ENCODE data around the gene TSPAN15.
A peak's percentile ranks its signal among the peaks of the same experiment; 100 is the strongest.

Gene TSPAN15

GRCh38 chr10:69451209-69451783 is at the start of gene TSPAN15:
TSPAN15 (plus strand) TSS chr10:69451465; CDS start chr10:69451595, 130 bp downstream.
- DNase-seq (ENCODE audit: low read depth in 2 of 3, low spot score in 2 of 3), result peak; percentile 37 to 53 (median 41)

DNA sequence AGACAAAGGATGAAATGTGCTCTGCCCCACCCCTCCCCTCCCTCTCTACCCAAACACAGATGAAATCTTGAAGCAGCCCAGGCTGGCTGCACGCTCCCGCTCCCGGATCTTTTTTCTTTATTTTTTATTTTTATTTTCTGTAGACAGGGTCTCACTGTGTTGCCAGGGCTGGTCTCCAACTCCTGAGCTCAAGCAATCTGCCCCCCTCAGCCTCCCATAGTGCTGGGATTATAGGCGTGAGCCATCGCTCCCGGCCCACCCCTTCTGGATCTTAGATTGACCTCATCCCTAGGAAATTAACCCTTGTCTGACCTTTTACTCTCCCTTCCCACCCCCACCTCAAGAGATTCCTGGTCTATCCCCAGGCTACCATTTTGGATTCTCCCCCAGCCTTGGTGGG is 48.9 kb upstream of the TSPAN15 start:
- DNase-seq (ENCODE audit: low read depth in 2 of 3, low spot score in 2 of 3), result no peak

DNA sequence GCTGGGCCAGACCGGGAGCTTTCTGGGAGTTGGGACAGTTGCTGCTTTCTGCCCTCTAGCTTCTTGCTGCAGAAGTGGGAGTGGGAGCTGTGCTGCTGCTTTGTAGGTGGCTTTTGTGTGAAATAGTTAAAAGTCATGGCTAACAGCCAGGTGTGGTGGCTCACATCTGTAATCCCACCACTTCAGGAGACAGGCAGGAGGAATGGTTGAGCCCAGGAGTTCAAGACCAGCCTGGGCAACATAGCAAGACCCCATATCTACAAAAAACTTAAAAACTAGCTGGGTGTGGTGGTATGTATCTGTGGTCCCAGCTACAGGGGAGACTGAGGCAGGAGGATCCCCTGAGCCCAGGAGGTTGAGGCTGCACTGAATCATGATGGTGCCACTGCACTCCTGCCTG is 48.2 kb upstream of the TSPAN15 start:
- DNase-seq (ENCODE audit: low read depth in 2 of 3, low spot score in 2 of 3), result no peak

- DNase-seq (ENCODE audit: low read depth in 2 of 3, low spot score in 2 of 3), result no peak
These were observed 47.7 kb upstream of the TSPAN15 start for GRCh38 chr10:69403519-69403918.

GRCh38 chr10:69404786-69405185 is 46.5 kb upstream of the TSPAN15 start:
- DNase-seq (ENCODE audit: low read depth in 2 of 3, low spot score in 2 of 3), result no peak

GRCh38 chr10:69405221-69405620 is 46.0 kb upstream of the TSPAN15 start:
- DNase-seq (ENCODE audit: low read depth in 2 of 3, low spot score in 2 of 3), result no peak

DNA sequence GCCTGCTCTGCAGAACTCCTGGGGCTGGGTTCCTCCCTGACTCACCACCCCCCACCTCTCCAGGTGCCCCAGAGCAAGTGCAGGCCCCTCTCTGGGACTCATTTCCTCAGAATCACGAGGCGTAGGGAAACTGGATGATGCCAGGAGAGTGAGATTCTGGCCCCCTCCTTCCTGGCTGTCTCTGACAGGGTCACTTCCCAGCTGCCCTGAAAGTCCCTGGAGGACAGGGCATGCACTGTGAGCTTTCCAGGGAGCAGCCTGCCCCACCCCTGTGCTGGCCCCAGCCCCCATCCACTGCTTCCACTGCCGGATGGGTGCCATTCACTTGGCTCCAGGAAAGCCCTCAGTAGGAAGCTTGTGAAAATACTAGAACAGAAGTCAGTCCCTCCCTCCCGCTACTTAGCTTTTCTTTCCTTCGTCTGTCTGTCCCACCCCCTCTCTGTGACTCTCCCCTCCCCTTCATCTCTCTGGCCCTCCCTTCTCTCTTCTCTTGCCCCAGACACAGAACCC is 44.9 kb upstream of the TSPAN15 start:
- no peak for DNase-seq (ENCODE audit: low read depth in 2 of 3, low spot score in 2 of 3)

- DNase-seq (ENCODE audit: low read depth in 2 of 3, low spot score in 2 of 3), result no peak
These were observed 44.3 kb upstream of the TSPAN15 start for GRCh38 chr10:69406816-69407580.

- DNase-seq (ENCODE audit: low read depth in 2 of 3, low spot score in 2 of 3), result no peak
These were observed 43.5 kb upstream of the TSPAN15 start for GRCh38 chr10:69407621-69408301.

DNA sequence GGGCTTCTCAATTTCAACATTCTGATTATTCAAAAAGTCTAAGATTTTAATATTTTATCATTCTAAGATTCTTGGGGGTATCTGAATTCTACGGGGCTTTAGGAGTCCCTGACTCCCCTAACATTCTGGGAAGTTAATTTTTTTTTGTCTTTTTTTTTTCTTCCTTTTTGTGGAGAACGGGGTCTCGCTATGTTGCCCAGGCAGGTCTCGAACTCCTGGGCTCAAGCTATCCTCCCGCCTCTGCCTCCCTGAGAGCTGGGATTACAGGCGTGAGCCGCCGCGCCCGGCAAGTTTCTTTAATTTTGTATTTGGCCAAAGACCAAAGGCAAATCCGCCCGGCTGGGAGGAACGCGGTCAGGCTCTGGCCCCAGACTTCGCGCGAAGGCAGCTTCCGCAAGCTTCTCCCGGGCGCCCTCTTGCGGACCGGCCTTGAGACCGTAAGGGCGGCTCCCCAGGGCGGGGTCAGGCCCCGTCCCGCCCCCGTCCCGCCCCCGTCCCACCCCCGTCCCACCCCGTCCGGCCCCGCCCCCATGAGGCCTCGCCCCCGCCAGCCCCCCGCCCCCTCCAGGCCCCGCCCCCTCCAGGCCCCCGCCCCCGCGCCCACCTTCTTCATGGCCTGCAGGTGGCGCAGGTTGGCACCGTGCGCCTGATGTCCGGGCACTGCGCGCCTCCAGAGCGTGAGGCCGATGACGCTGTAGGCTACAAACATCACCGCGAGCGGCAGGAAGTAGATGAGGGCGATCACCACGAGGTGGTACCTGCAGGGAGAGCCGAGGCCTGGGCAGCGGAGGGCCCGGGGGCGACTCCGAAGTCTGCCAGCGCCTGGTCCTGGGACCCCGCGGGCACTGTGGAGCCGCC is 42.7 kb upstream of the TSPAN15 start:
- peak; percentile 78 to 82 (median 80) for DNase-seq (ENCODE audit: low read depth in 2 of 3, low spot score in 2 of 3)

DNA sequence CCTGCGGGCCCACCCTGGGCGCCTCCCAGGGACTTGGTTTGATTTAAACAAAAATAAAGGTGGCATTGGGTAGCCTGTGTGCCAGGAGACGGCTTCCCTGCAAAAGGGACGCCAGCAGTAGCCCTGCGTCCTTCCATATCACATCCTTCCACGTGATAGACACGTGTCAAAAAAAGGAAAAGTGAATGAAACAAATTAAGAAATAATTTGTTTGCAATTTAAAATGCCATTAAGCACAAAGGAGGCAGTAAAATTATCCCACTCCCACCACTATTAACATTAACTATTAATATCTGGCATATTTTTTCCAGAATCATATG is 42.1 kb upstream of the TSPAN15 start:
- no peak for DNase-seq (ENCODE audit: low read depth in 2 of 3, low spot score in 2 of 3)

GRCh38 chr10:69409968-69410367 is 41.3 kb upstream of the TSPAN15 start:
- no peak for DNase-seq (ENCODE audit: low read depth in 2 of 3, low spot score in 2 of 3)

- DNase-seq (ENCODE audit: low read depth in 2 of 3, low spot score in 2 of 3), result no peak
These were observed 40.8 kb upstream of the TSPAN15 start for GRCh38 chr10:69410487-69410886.

DNA sequence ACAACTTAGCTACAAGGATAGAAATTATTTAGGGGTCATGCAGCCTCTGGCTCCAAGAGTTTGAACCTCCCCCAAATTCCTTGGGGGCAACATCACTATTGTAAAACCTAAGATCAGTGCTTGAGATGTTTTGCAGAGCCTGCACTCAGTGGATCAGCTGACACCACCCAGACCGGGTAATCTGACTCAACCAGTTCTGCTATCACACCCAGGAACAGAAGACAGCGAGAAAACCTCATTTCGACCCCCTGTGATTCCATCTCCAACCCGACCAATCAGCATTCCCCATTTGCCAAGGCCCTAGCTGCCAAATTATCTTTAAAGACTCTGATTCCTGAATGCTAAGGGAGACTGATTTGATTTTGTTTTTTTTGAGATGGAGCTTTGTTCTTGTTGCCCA is 39.8 kb upstream of the TSPAN15 start:
- no peak for DNase-seq (ENCODE audit: low read depth in 2 of 3, low spot score in 2 of 3)

- DNase-seq (ENCODE audit: low read depth in 2 of 3, low spot score in 2 of 3), result no peak
These were observed 39.0 kb upstream of the TSPAN15 start for GRCh38 chr10:69412232-69412790.

DNA sequence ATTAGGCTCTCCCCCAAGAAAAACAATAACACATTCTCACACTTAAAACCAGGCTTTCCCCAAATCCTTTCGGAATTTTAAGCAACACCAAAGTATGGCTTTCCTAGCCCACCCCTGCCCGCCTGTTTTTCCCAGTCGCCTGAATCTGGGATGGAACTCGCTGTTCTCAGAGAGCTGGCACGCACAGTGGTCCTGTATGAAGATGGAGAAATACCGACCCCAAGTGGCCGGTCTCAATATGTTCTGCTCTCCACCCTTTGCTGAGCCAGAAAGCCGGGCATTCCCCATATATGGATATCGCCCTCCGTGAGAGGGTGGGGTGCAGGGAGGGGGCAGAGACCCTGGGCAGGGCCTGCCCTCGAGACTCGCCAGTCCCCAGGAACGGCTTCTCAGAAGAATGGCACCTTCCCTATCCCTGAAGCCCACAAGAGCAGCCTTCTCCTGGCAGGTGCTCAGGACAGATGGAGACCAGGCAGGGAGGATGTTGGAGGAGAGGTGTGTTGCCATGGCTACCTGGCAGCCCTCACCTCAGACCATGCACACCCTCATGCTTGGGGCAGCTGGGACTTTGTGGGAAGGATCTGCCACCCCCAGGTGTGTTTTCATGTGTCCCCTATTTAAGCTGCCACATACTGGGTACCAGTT is 37.9 kb upstream of the TSPAN15 start:
- DNase-seq (ENCODE audit: low read depth in 2 of 3, low spot score in 2 of 3), result no peak

GRCh38 chr10:69414036-69415018 is 36.9 kb upstream of the TSPAN15 start:
- no peak for DNase-seq (ENCODE audit: low read depth in 2 of 3, low spot score in 2 of 3)

DNA sequence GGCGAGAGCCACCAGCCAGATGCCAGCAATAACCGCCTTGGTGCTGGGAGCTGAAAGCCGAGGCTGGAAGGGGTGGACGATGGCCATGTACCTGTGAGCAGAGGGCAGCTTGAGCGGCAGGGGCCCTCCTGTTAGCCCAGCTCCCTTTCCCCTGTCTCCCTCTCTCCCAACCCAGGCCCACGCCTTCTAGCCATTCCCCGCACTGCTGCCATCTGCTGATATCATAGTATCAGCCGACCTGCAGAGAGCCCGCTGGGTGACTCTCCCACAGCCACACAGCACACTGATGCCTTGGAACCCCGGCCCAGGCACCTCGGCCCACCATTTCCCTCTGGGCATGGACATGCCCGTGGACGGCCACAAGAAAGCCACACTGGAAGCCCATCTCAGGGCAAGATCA is 36.2 kb upstream of the TSPAN15 start:
- DNase-seq (ENCODE audit: low read depth in 2 of 3, low spot score in 2 of 3), result no peak

- no peak for DNase-seq (ENCODE audit: low read depth in 2 of 3, low spot score in 2 of 3)
These were observed 35.3 kb upstream of the TSPAN15 start for GRCh38 chr10:69415951-69416350.

Measured in activated CD8-positive, alpha-beta memory T cell treated with anti-CD3 and anti-CD28 coated beads for 48 hours (primary cell).